CD4-positive, alpha-beta T cell treated with Interleukin-6 for 4 hours (primary cell): ENCODE results near the gene CCDC107.

Experiments
- DNase-seq: peaks from one replicate; pipeline ENCODE4 v3.0.0-alpha.2; 2020; ENCODE audit warnings: mixed read lengths

Gene CCDC107

GRCh38 chr9:35708146-35708545 lies 50.1 kb downstream of the CCDC107 start:
- no peak for DNase-seq

GRCh38 chr9:35710818-35711500 lies 52.9 kb downstream of the CCDC107 start:
- no peak for DNase-seq
